Measurements from ENCODE around the gene B3GALT6. TPM values are rescaled to one million over a fixed set of nuclear protein-coding genes. Genes with fewer than 3 reads are reported as not detected.

The B3GALT6 gene
- total and polyA plus RNA-seq, 4 donors = 1.2 to 9.0 (median 8.3) TPM

DNA sequence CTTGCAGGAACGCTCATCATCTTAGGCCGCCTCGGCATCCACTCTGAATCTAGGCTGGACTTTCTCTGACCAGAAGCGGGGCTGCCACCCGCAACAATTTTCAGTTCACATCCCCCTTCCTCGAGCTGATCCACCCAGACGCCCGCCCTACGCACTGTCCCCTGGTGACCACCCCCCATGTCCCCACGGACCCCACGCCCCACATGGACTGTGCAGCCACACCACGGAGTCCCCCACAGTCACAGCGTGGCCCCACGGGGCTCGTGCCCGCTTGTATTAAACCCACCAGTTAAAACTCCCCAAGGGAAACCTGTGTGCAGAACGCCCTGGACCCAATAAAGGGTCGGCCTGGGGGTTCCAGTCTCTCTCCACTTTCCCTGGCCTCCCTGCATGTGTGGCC is 27.5 kb downstream of the B3GALT6 start:
- TF ChIP-seq SP1 (IDR thresholded peaks at IDR 0.05) (no peak), RXRA (IDR thresholded peaks at IDR 0.05) (no peak), HNF4A (conservative IDR thresholded peaks at IDR 0.05) (no peak), GABPA (IDR thresholded peaks at IDR 0.05 in 1 of 2, conservative IDR thresholded peaks at IDR 0.05 in 1 of 2) (no peak)
- Histone ChIP-seq H3K9me3 (ENCODE audit: control insufficient read depth in 4 of 4, low read length in 3 of 4) (no peaks in the 10 kb centered on the region), H3K36me3 (ENCODE audit: control insufficient read depth in 4 of 4, insufficient read depth in 3 of 4, low read depth in 1 of 4, low read length in 3 of 4) (peaks cover 12 to 60% (median 30%) of the 10 kb centered on the region in 4 donors), H3K27me3 (ENCODE audit: control insufficient read depth in 4 of 4, insufficient read depth in 4 of 4, low read length in 3 of 4) (no peaks in the 10 kb centered on the region), H3K9ac (ENCODE audit: low read depth in 1 of 2, low read length in 2 of 2) (no peak overlapping the region), H3K27ac (ENCODE audit: low read depth in 1 of 2, low read length in 2 of 2) (no peak overlapping the region), H3K4me1 (ENCODE audit: control insufficient read depth in 4 of 4, insufficient read depth in 4 of 4, low read length in 3 of 4) (no peaks in the 10 kb centered on the region), H3K4me3 (ENCODE audit: low read depth in 1 of 3, low read length in 3 of 3) (no peak overlapping the region)
- DNase-seq (ENCODE audit: low spot score) = no peak
- WGBS = 97% methylated on average over 18 of the region's 18 CpGs

DNA sequence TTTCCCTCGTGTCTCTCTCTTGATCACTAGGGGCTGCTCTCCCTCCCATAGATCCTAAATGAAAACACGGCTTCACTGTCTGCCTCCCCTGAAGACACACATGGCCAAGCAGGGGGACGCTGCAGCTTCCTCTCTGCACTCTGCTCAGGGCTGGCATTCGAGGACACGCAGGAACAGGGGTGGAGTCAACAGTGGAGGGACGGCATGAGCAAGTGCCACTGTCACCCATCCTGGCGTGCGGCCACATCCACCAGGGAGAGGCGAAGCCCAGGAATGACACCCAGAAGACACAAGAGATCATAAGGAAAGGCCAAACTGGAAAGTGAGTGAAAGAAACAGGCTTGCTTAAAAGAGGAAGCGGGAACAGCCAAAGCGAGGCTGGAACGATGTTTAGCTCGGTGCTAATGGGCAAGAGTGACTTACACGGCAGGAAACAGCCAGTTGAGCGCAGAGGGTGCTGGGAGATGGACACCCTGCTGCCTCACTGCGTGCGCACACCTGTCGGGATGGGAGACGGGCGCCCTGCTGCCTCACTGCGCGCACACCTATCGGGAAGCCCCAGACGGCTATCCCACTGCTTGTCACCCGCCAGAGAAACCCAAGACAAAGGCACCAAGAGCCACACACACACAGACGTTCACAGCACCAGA is 28.0 kb downstream of the B3GALT6 start:
- H3K27me3 ChIP-seq (ENCODE audit: control insufficient read depth in 4 of 4, insufficient read depth in 4 of 4, low read length in 3 of 4) = no peaks in the 10 kb centered on the region
- H3K9ac ChIP-seq (ENCODE audit: low read depth in 1 of 2, low read length in 2 of 2) = no peak overlapping the region
- peaks cover 9 to 54% (median 31%) of the 10 kb centered on the region in 4 donors for H3K36me3 ChIP-seq (ENCODE audit: control insufficient read depth in 4 of 4, insufficient read depth in 3 of 4, low read depth in 1 of 4, low read length in 3 of 4)
- H3K9me3 ChIP-seq (ENCODE audit: control insufficient read depth in 4 of 4, low read length in 3 of 4) = no peaks in the 10 kb centered on the region
- DNase-seq (ENCODE audit: low spot score) = no peak
- H3K4me3 ChIP-seq (ENCODE audit: low read depth in 1 of 3, low read length in 3 of 3) = no peak overlapping the region
- no peak for TF ChIP-seq FOXA2 (IDR thresholded peaks at IDR 0.05)
- TF ChIP-seq, protein P1, sequence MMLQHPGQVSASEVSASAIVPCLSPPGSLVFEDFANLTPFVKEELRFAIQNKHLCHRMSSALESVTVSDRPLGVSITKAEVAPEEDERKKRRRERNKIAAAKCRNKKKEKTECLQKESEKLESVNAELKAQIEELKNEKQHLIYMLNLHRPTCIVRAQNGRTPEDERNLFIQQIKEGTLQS (IDR thresholded peaks at IDR 0.05) = no peak
- TF ChIP-seq RXRA (IDR thresholded peaks at IDR 0.05) = no peak
- 84% methylated on average over 26 of the region's 26 CpGs for WGBS
- no peak overlapping the region for H3K27ac ChIP-seq (ENCODE audit: low read depth in 1 of 2, low read length in 2 of 2)
- H3K4me1 ChIP-seq (ENCODE audit: control insufficient read depth in 4 of 4, insufficient read depth in 4 of 4, low read length in 3 of 4) = no peaks in the 10 kb centered on the region

DNA sequence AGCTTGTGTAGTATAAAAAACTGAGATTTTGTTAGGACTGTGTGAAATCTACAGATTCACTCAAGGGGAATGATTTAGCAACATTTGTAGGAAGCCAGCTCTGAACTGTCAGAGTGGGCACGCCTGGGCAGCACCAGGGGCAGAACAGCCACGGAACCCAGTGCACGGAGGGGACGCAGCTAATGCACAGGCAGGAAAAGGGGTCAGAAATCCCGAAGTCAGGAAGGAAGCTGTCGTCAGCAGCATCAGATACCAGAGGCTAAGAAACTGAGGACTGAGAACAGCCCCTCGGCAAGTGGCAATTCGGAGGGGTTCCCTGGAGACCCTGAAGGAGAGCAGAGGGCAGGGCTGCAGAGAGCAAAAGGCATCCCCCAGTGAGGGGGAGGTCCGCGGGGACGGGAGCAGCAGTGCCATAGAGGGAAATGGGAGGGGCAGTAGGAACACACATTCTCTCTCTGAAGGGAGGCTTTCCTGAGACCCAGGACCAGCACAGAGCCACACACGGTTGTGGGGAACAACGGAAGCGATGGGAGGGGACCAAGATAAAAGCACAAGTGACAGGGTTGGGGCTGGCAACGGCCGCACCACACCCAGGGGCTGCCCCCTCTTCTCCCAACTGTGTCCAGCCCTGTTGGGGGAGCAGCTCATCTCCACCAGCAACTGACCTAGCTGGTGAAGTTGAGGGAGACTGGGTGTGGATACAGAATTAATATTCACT is 29.0 kb downstream of the B3GALT6 start:
- Histone ChIP-seq H3K9ac (ENCODE audit: low read depth in 1 of 2, low read length in 2 of 2) (no peak overlapping the region), H3K27me3 (ENCODE audit: control insufficient read depth in 4 of 4, insufficient read depth in 4 of 4, low read length in 3 of 4) (no peaks in the 10 kb centered on the region), H3K4me1 (ENCODE audit: control insufficient read depth in 4 of 4, insufficient read depth in 4 of 4, low read length in 3 of 4) (no peaks in the 10 kb centered on the region), H3K36me3 (ENCODE audit: control insufficient read depth in 4 of 4, insufficient read depth in 3 of 4, low read depth in 1 of 4, low read length in 3 of 4) (peaks cover 7 to 48% (median 29%) of the 10 kb centered on the region in 4 donors), H3K4me3 (ENCODE audit: low read depth in 1 of 3, low read length in 3 of 3) (no peak overlapping the region), H3K27ac (ENCODE audit: low read depth in 1 of 2, low read length in 2 of 2) (no peak overlapping the region), H3K9me3 (ENCODE audit: control insufficient read depth in 4 of 4, low read length in 3 of 4) (no peaks in the 10 kb centered on the region)
- TF ChIP-seq SP1 (IDR thresholded peaks at IDR 0.05) (peak; percentile 32), EGR1 (IDR thresholded peaks at IDR 0.05; ENCODE audit: low read depth in 2 of 2) (no peak), NR2F2 (IDR thresholded peaks at IDR 0.05) (peak; percentile 88)
- no peak for DNase-seq (ENCODE audit: low spot score)
- 83% methylated on average over 16 of the region's 16 CpGs for WGBS

DNA sequence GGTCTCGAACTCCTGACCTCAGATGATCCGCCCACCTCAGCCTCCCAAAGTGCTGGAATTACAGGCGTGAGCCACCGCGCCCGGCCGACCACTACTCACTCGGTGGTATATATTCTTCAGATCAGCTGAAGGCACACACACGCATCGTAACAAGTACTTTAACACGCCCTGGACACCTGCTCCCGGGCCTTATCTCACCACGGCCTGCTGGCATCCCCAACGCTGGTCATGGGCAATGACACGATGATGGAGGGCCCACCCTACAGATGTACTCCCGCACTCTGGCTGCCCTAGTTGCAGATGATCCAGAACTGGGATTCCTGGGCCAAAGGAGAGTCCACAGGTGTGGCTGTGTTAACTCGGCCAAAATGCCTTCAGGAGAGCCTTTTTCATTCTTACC is 30.0 kb downstream of the B3GALT6 start:
- Histone ChIP-seq H3K27ac (ENCODE audit: low read depth in 1 of 2, low read length in 2 of 2) (no peak overlapping the region), H3K4me1 (ENCODE audit: control insufficient read depth in 4 of 4, insufficient read depth in 4 of 4, low read length in 3 of 4) (no peaks in the 10 kb centered on the region), H3K9me3 (ENCODE audit: control insufficient read depth in 4 of 4, low read length in 3 of 4) (no peaks in the 10 kb centered on the region), H3K9ac (ENCODE audit: low read depth in 1 of 2, low read length in 2 of 2) (no peak overlapping the region), H3K4me3 (ENCODE audit: low read depth in 1 of 3, low read length in 3 of 3) (no peak overlapping the region), H3K27me3 (ENCODE audit: control insufficient read depth in 4 of 4, insufficient read depth in 4 of 4, low read length in 3 of 4) (no peaks in the 10 kb centered on the region), H3K36me3 (ENCODE audit: control insufficient read depth in 4 of 4, insufficient read depth in 3 of 4, low read depth in 1 of 4, low read length in 3 of 4) (peaks cover 6 to 44% (median 25%) of the 10 kb centered on the region in 4 donors)
- no peak for DNase-seq (ENCODE audit: low spot score)
- TF ChIP-seq, protein P1 (IDR thresholded peaks at IDR 0.05) = no peak
- no peak for TF ChIP-seq JUND (IDR thresholded peaks at IDR 0.05)
- TF ChIP-seq SP1 (IDR thresholded peaks at IDR 0.05) = no peak
- TF ChIP-seq, protein P2, sequence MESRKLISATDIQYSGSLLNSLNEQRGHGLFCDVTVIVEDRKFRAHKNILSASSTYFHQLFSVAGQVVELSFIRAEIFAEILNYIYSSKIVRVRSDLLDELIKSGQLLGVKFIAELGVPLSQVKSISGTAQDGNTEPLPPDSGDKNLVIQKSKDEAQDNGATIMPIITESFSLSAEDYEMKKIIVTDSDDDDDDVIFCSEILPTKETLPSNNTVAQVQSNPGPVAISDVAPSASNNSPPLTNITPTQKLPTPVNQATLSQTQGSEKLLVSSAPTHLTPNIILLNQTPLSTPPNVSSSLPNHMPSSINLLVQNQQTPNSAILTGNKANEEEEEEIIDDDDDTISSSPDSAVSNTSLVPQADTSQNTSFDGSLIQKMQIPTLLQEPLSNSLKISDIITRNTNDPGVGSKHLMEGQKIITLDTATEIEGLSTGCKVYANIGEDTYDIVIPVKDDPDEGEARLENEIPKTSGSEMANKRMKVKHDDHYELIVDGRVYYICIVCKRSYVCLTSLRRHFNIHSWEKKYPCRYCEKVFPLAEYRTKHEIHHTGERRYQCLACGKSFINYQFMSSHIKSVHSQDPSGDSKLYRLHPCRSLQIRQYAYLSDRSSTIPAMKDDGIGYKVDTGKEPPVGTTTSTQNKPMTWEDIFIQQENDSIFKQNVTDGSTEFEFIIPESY (IDR thresholded peaks at IDR 0.05) = no peak
- no peak for TF ChIP-seq HNF4G (IDR thresholded peaks at IDR 0.05)
- TF ChIP-seq, protein P3, sequence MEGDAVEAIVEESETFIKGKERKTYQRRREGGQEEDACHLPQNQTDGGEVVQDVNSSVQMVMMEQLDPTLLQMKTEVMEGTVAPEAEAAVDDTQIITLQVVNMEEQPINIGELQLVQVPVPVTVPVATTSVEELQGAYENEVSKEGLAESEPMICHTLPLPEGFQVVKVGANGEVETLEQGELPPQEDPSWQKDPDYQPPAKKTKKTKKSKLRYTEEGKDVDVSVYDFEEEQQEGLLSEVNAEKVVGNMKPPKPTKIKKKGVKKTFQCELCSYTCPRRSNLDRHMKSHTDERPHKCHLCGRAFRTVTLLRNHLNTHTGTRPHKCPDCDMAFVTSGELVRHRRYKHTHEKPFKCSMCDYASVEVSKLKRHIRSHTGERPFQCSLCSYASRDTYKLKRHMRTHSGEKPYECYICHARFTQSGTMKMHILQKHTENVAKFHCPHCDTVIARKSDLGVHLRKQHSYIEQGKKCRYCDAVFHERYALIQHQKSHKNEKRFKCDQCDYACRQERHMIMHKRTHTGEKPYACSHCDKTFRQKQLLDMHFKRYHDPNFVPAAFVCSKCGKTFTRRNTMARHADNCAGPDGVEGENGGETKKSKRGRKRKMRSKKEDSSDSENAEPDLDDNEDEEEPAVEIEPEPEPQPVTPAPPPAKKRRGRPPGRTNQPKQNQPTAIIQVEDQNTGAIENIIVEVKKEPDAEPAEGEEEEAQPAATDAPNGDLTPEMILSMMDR (IDR thresholded peaks at IDR 0.05; ENCODE audit: low read depth, low read length, missing input control) = no peak
- no peak for TF ChIP-seq HNF4A (conservative IDR thresholded peaks at IDR 0.05)
- no peak for TF ChIP-seq FOXA1 (IDR thresholded peaks at IDR 0.05)
- 97% methylated on average over 17 of the region's 17 CpGs for WGBS
